Measurements from ENCODE around the gene CRYM. TPM values are rescaled to one million over a fixed set of nuclear protein-coding genes. Genes with fewer than 3 reads are reported as not detected.

CRYM gene
- total RNA-seq, 1 donor from 2014 or later = 3.7 TPM

DNA sequence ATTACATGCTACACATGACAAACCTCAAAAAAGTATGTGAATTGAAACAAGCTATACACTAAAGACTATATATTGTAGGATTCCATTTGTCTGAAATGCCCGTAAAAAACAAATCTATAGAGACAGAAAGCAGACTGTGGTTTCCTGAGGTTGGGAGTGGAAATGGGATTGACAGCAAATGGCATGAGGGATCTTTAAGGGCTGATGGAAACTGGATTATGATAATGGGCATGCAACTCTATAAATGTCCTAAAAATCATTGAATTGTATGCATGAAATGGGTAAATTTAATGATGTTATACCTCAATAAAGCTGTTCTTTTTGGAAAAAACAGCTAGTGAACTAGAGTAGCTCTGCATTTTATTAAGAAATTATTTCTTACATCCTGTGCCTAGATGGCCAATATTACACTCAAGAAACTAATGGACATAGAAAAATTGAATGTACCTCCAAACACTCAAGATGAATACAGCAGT is 45.0 kb downstream of the CRYM start:
- Mint-ChIP-seq H3K9me3 (ENCODE audit: unreplicated experiment) (no peaks in the 10 kb centered on the region), H3K27me3 (ENCODE audit: unreplicated experiment) (no peaks in the 10 kb centered on the region), H3K4me1 (ENCODE audit: unreplicated experiment) (peaks cover 8% of the 10 kb centered on the region), H3K4me3 (ENCODE audit: unreplicated experiment) (no peak overlapping the region), H3K27ac (ENCODE audit: unreplicated experiment) (no peak overlapping the region), H3K36me3 (ENCODE audit: low read depth, unreplicated experiment) (no peaks in the 10 kb centered on the region)
- TF ChIP-seq, protein P1, sequence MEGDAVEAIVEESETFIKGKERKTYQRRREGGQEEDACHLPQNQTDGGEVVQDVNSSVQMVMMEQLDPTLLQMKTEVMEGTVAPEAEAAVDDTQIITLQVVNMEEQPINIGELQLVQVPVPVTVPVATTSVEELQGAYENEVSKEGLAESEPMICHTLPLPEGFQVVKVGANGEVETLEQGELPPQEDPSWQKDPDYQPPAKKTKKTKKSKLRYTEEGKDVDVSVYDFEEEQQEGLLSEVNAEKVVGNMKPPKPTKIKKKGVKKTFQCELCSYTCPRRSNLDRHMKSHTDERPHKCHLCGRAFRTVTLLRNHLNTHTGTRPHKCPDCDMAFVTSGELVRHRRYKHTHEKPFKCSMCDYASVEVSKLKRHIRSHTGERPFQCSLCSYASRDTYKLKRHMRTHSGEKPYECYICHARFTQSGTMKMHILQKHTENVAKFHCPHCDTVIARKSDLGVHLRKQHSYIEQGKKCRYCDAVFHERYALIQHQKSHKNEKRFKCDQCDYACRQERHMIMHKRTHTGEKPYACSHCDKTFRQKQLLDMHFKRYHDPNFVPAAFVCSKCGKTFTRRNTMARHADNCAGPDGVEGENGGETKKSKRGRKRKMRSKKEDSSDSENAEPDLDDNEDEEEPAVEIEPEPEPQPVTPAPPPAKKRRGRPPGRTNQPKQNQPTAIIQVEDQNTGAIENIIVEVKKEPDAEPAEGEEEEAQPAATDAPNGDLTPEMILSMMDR (IDR thresholded peaks at IDR 0.05; ENCODE audit: unreplicated experiment) = no peak
- DNase-seq (ENCODE audit: low spot score) = no peak

DNA sequence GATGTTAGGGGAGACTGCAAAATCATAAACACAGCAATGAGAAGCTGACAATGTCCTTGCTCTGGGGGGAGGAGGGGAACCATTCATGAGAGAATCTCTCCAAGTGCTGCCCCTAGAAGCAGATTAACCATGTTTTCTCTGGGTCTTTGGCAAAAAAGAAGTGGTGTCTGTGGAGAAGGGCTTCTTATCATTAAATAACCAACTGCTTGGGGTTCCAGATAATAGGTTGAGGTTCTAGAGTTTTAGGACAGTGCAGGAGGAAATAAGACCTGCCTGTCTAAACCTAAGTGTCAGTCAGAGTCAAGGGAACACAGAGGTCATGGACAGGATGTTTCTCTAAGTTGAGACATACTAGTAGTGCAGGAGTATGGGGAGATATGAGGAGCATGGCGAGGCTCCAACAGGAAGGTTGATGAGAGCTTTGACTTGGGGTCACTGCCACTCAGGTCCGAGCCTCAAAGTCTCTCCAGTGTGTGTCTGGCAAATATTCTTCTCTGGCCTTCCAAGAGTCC is 49.7 kb downstream of the CRYM start:
- H3K36me3 Mint-ChIP-seq (ENCODE audit: low read depth, unreplicated experiment) = no peaks in the 10 kb centered on the region
- H3K9me3 Mint-ChIP-seq (ENCODE audit: unreplicated experiment) = no peaks in the 10 kb centered on the region
- DNase-seq (ENCODE audit: low spot score) = no peak
- TF ChIP-seq, protein P1 (IDR thresholded peaks at IDR 0.05; ENCODE audit: unreplicated experiment) = no peak
- H3K27ac Mint-ChIP-seq (ENCODE audit: unreplicated experiment) = no peak overlapping the region
- peaks cover 12% of the 10 kb centered on the region for H3K4me1 Mint-ChIP-seq (ENCODE audit: unreplicated experiment)
- no peak overlapping the region for H3K4me3 Mint-ChIP-seq (ENCODE audit: unreplicated experiment)
- peaks cover 2% of the 10 kb centered on the region for H3K27me3 Mint-ChIP-seq (ENCODE audit: unreplicated experiment)

DNA sequence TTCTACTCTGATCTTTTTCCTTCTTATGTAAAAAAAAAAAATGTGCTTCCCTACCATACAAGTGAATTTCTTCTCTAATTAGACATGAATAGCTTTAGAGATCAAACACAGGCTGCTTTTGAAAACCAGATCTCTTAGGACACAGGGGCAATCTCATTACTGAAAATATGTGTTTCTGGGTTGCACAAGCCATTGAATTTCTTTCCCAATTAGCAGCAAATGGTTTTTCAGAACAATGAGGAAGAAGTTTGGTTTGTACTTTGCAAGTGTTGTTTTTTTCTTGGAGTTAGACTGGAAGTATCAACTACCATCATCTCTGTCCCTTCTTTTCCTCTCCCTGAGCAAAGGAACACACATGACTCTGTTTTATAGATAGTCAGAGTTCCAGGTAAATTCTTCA is 50.2 kb downstream of the CRYM start:
- peaks cover 2% of the 10 kb centered on the region for H3K27me3 Mint-ChIP-seq (ENCODE audit: unreplicated experiment)
- H3K4me1 Mint-ChIP-seq (ENCODE audit: unreplicated experiment) = peaks cover 14% of the 10 kb centered on the region
- no peak for DNase-seq (ENCODE audit: low spot score)
- no peaks in the 10 kb centered on the region for H3K9me3 Mint-ChIP-seq (ENCODE audit: unreplicated experiment)
- TF ChIP-seq, protein P1 (IDR thresholded peaks at IDR 0.05; ENCODE audit: unreplicated experiment) = no peak
- H3K4me3 Mint-ChIP-seq (ENCODE audit: unreplicated experiment) = no peak overlapping the region
- H3K27ac Mint-ChIP-seq (ENCODE audit: unreplicated experiment) = no peak overlapping the region
- H3K36me3 Mint-ChIP-seq (ENCODE audit: low read depth, unreplicated experiment) = no peaks in the 10 kb centered on the region

DNA sequence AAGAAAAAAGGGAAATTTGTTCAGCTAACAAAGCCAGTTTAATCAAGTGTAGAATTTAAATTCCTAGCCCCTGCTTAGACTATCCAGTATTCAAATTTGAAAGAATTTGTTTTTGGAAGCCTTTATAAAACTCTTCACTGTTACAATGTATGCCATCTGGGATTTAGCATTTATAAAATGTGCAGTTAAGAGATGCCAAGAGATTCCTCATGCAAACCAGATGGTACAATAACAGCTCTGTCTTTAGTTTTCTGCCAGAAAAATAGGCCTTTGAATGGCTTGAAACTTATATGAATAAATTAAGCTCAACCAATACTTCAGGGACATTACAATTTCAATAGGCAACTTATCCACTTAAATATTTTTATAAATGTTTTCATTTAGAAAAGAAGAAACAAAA is 51.3 kb downstream of the CRYM start:
- peaks cover 5% of the 10 kb centered on the region for H3K27me3 Mint-ChIP-seq (ENCODE audit: unreplicated experiment)
- H3K9me3 Mint-ChIP-seq (ENCODE audit: unreplicated experiment) = no peaks in the 10 kb centered on the region
- peaks cover 25% of the 10 kb centered on the region for H3K4me1 Mint-ChIP-seq (ENCODE audit: unreplicated experiment)
- TF ChIP-seq, protein P1 (IDR thresholded peaks at IDR 0.05; ENCODE audit: unreplicated experiment) = no peak
- no peak overlapping the region for H3K27ac Mint-ChIP-seq (ENCODE audit: unreplicated experiment)
- DNase-seq (ENCODE audit: low spot score) = no peak
- H3K4me3 Mint-ChIP-seq (ENCODE audit: unreplicated experiment) = no peak overlapping the region
- H3K36me3 Mint-ChIP-seq (ENCODE audit: low read depth, unreplicated experiment) = no peaks in the 10 kb centered on the region

DNA sequence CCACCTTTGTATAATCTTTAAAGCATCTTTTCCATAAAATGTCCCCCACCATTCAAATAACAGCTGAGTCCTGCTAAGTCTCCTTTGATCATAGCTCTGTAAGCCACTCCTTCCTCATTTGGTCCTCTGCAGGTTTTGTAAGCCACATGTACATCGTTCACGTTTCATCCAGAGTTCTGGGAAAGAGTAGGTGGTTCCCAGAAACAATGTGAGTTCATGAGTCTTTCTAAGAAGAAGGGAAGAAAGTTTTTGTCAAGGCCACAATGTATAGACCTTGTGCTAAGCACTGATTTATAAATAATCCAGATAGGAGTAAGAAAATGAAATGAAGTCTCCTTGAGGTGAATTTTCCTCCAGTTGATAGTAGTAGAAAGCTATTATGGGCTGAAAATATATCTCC is 53.3 kb downstream of the CRYM start:
- Mint-ChIP-seq H3K9me3 (ENCODE audit: unreplicated experiment) (no peaks in the 10 kb centered on the region), H3K27ac (ENCODE audit: unreplicated experiment) (no peak overlapping the region), H3K27me3 (ENCODE audit: unreplicated experiment) (peaks cover 6% of the 10 kb centered on the region), H3K4me3 (ENCODE audit: unreplicated experiment) (no peak overlapping the region), H3K4me1 (ENCODE audit: unreplicated experiment) (peaks cover 28% of the 10 kb centered on the region), H3K36me3 (ENCODE audit: low read depth, unreplicated experiment) (no peaks in the 10 kb centered on the region)
- TF ChIP-seq, protein P1 (IDR thresholded peaks at IDR 0.05; ENCODE audit: unreplicated experiment) = no peak
- no peak for DNase-seq (ENCODE audit: low spot score)
